HG02852 (cell line): ENCODE measurements around the gene FKBP9.
A peak's percentile ranks its signal among the peaks of the same experiment; 100 is the strongest.
"Not testable (repeated sequence)": the region's sequence is repeated elsewhere in the genome, so short reads cannot be mapped to it uniquely, and the experiment has no call there.

Source experiments
- ATAC-seq: cut with Tn5 transposase; IDR thresholded peaks from one replicate; pipeline ENCODE4 v1.9.1; 2021; ENCODE audit warnings: mild to moderate bottlenecking, moderate library complexity; ENCODE audit not compliant: unreplicated experiment

Gene FKBP9

GRCh38 chr7:33003111-33003510 is 45.9 kb downstream of the FKBP9 start:
- ATAC-seq = not testable (repeated sequence)

- ATAC-seq = not testable (repeated sequence)
Observed at GRCh38 chr7:33004104-33004616, 46.9 kb downstream of the FKBP9 start.

GRCh38 chr7:33005193-33005592 is 48.0 kb downstream of the FKBP9 start:
- ATAC-seq = not testable (repeated sequence)

- not testable (repeated sequence) for ATAC-seq
Observed at GRCh38 chr7:33005690-33006089, 48.5 kb downstream of the FKBP9 start.

- no peak for ATAC-seq
Observed at GRCh38 chr7:33009734-33010133, 52.5 kb downstream of the FKBP9 start.

- ATAC-seq = no peak
Observed at GRCh38 chr7:33012364-33012763, 55.1 kb downstream of the FKBP9 start.

- no peak for ATAC-seq
Observed at GRCh38 chr7:33024189-33024757, 67.0 kb downstream of the FKBP9 start.

GRCh38 chr7:33035776-33036175 is 78.5 kb downstream of the FKBP9 start:
- no peak for ATAC-seq

- no peak for ATAC-seq
Observed at GRCh38 chr7:33038639-33039038, 81.4 kb downstream of the FKBP9 start.

GRCh38 chr7:33039257-33039902 is 82.1 kb downstream of the FKBP9 start:
- peak; percentile 41 for ATAC-seq

GRCh38 chr7:33039903-33040292 is 82.7 kb downstream of the FKBP9 start:
- ATAC-seq = no peak

- peak; percentile 90 for ATAC-seq
Observed at GRCh38 chr7:33040803-33041516, 83.7 kb downstream of the FKBP9 start.

GRCh38 chr7:33041631-33042428 is 84.6 kb downstream of the FKBP9 start:
- ATAC-seq = no peak

GRCh38 chr7:33043501-33044400 is 86.5 kb downstream of the FKBP9 start:
- ATAC-seq = no peak

GRCh38 chr7:33044401-33044718 is 87.1 kb downstream of the FKBP9 start:
- ATAC-seq = no peak

GRCh38 chr7:33044986-33045385 is 87.7 kb downstream of the FKBP9 start:
- peak; percentile 42 for ATAC-seq

- ATAC-seq = no peak
Observed at GRCh38 chr7:33048257-33048656, 91.0 kb downstream of the FKBP9 start.

- ATAC-seq = no peak
Observed at GRCh38 chr7:33048704-33049103, 91.5 kb downstream of the FKBP9 start.

GRCh38 chr7:33050535-33051318 is 93.5 kb downstream of the FKBP9 start:
- ATAC-seq = peak; percentile 48

- no peak for ATAC-seq
Observed at GRCh38 chr7:33053721-33054120, 96.5 kb downstream of the FKBP9 start.
